Metanephros (tissue), 1 donor: ENCODE data around the gene SERPINA6. TPM values are rescaled to one million over a fixed set of nuclear protein-coding genes. Genes with fewer than 3 reads are reported as not detected.

Experiments used
- total RNA-seq: library from RNA; depleted of rRNA; stranded (reverse); fragments of >200 nt; gene quantifications from one replicate; pipeline ENCODE4 v1.2.3, GENCODE V29; 2014

The SERPINA6 gene, protein sequence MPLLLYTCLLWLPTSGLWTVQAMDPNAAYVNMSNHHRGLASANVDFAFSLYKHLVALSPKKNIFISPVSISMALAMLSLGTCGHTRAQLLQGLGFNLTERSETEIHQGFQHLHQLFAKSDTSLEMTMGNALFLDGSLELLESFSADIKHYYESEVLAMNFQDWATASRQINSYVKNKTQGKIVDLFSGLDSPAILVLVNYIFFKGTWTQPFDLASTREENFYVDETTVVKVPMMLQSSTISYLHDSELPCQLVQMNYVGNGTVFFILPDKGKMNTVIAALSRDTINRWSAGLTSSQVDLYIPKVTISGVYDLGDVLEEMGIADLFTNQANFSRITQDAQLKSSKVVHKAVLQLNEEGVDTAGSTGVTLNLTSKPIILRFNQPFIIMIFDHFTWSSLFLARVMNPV
- total RNA-seq = 1.2 TPM

DNA sequence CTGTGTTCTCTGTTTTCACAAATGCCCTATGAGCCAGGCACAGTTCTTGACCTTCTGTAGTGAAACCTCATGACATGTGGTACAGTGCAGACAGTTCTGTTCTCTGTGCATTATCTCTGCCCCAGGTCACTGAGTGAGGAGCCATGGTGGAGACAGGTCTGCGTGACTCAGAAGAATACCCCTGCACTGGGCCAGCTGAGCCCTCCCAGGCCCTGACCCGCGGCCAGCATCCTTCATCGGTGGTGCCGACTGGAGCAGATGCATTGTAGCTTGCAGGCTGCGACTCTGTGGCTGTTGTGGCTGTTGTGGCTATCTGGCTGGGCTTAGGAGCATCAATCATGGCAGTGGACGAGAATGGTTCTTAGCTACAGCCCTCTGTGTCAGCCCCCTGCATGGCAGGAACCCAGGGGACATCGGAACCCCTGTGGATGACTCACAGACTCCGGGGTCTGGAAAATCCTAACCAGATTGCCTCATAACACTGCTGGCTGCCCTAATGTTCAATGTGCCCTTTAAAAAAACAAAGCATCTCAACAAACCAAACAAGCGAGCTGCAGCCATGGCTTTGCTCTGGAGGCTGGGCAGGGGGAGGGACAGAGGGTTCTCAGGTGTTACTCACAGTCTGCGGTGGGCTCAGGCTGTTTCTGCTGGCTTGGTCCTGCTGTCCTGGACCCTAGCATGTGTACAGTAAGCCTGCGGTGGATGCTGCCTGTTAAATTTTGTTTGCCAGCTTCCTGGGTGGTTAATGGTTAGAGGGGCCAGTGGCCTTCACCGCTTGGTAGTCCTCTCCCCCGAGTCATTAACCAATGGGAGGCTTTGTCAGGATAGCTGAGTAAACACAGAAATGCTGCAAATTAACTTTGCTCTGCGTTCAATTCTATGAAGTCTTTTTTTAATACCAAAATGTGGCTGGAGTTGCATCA lies at the start of gene SERPINA6:
Gene SERPINA6, minus strand, starts transcription at position 689 of the 923 bp plus-strand sequence. CDS start 8,688 bp downstream, outside the sequence.

DNA sequence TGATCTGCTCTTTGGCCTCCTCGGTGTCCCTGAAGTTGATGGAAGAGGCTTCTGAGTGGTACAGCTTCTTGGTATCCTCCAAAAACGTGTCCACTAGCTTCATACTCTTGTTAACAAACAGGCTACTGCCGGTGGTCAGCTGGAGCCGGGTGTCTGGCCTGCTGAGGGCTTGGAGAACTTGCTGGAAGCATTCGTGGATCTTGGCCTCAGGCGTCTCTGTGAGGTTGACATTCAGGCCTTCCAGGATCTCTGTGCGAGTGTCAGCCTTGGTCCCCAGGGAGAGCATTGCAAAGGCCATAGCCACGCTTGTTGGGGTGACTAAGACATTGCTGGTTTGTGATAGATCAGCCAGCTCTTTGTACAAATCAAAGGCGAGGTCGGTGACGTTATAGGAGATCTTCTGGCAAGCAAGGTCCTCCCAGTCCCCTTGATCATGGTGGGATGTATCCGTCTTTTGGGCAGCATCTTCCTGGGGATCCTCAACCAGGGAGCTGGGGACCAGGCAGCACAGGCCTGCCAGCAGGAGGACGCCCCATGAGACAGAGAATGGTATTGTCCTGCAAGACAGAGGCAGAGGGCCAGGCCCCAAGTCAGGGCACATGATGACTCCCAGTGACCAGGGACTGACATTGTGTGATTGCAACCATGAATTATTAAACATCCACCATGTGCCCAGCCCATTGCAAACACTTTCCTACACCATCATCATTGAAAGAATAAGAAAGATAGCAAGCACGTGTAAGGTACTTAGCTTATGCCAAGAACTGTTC lies 43.2 kb upstream of the SERPINA6 start, which contains the start of gene SERPINA2:
Gene SERPINA2, minus strand, starts transcription at position 553 of the 770 bp plus-strand sequence.

DNA sequence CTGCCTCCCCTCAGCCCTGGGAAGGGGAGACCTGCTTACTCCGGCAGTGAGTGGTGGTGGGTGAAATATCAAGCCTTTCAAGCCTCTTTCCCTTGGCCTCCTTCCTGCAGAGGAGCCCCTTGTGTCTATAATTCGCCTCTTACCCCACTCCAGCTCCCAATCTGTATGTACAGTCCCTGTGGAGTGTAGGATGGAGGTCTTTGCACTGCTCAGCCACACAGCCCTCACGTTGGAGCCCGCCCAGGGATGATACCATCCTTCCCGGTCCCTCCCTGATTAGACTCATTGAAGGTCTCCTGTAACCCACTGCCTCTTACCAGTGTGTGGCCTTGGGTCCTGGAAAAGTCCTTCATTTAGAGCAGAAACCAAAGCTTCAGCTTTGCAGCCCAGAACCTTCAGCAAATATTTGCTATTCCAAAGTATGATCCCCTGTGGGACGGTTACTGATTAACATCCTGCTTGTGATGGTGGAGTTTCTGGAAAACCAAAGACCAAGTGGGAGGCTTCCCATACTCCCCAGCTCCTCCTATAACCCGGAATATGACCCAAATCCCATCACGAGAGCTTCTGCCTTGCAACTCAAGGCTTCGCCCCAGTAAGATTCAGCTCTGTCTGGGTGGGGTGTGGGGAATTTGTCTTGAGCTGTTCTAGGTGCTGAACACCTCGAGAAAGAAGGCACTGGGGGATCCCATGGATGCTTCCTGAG lies 30.1 kb downstream of the SERPINA6 start, which contains the start of gene SERPINA10:
Gene SERPINA10, minus strand, starts transcription at position 397 of the 706 bp plus-strand sequence. CDS start 2,675 bp downstream, outside the sequence.

Other genes with a start within 250 kb of the SERPINA6 start
- gene DDX24, start 242.1 kb downstream of the SERPINA6 start, total RNA-seq = 75.8 TPM
- gene IFI27L1, start 242.0 kb downstream of the SERPINA6 start, total RNA-seq = 10.0 TPM
- 20.4 TPM for gene IFI27, start 212.6 kb downstream of the SERPINA6 start, total RNA-seq
- 14.4 TPM for gene IFI27L2, start 193.7 kb downstream of the SERPINA6 start, total RNA-seq
- 0.06 TPM for gene PPP4R4, start 149.0 kb downstream of the SERPINA6 start, total RNA-seq
- 0.06 TPM for gene SERPINA10, start 30.1 kb downstream of the SERPINA6 start, total RNA-seq
- gene SERPINA2, start 43.4 kb upstream of the SERPINA6 start, total RNA-seq = not detected
- 27.6 TPM for gene SERPINA1, start 65.3 kb upstream of the SERPINA6 start, total RNA-seq
- 0.18 TPM for gene SERPINA11, start 129.5 kb upstream of the SERPINA6 start, total RNA-seq
- not detected for gene SERPINA9, start 152.9 kb upstream of the SERPINA6 start, total RNA-seq
- gene SERPINA12, start 186.1 kb upstream of the SERPINA6 start, total RNA-seq = not detected
- gene SERPINA4, start 238.1 kb upstream of the SERPINA6 start, total RNA-seq = 1.4 TPM